LNCaP clone FGC (cell line): ENCODE results near the gene SYTL3.

Source experiments
- DNase-seq: peaks from one replicate; pipeline ENCODE4 v3.0.0-alpha.2; 2011; ENCODE audit warnings: low read depth
- H3K4me3 ChIP-seq: 2 replicates; pipeline ENCODE4 v1.5.1; 2011; ENCODE audit warnings: mild to moderate bottlenecking, low read depth, low read length, control low read depth
- TF ChIP-seq, protein P1 (sequence below): IDR thresholded peaks from 2 replicates; pipeline ENCODE4 v1.5.1; 2012; ENCODE audit warnings: mild to moderate bottlenecking; ENCODE audit not compliant: control insufficient read depth, insufficient read depth; ENCODE audit errors: extremely low read depth

SYTL3 gene

GRCh38 chr6:158772172-158772571 is 122.3 kb downstream of the SYTL3 start:
- DNase-seq = no peak
- TF ChIP-seq, protein P1, sequence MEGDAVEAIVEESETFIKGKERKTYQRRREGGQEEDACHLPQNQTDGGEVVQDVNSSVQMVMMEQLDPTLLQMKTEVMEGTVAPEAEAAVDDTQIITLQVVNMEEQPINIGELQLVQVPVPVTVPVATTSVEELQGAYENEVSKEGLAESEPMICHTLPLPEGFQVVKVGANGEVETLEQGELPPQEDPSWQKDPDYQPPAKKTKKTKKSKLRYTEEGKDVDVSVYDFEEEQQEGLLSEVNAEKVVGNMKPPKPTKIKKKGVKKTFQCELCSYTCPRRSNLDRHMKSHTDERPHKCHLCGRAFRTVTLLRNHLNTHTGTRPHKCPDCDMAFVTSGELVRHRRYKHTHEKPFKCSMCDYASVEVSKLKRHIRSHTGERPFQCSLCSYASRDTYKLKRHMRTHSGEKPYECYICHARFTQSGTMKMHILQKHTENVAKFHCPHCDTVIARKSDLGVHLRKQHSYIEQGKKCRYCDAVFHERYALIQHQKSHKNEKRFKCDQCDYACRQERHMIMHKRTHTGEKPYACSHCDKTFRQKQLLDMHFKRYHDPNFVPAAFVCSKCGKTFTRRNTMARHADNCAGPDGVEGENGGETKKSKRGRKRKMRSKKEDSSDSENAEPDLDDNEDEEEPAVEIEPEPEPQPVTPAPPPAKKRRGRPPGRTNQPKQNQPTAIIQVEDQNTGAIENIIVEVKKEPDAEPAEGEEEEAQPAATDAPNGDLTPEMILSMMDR = no peak
- H3K4me3 ChIP-seq = no peak overlapping the region

DNA sequence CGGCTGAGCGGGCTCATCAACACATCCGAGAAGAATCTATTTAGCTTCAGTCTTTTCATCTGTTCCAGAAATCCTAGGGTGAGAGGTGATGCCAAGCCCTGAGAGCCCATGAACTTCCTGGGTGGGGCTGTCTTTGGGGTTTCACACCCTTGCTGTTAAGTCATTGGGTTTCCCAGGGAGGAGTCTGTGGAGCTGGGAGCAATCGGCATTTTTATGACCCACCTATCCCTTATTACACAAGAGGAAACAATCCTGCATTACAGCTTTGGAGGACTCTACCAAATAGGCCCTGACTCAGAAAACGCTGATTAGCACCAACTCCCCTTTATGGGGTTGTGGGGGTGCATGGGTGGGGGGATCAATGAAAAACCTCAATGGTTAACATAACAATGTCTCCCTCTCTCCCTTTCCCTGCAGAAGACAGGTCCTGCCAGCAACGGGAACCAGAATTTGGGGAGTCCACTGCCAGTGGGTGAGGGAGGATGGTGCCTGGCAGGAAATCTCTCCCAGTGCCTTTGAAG is 123.1 kb downstream of the SYTL3 start:
- TF ChIP-seq, protein P1 = no peak
- DNase-seq = no peak
- H3K4me3 ChIP-seq = no peak overlapping the region

DNA sequence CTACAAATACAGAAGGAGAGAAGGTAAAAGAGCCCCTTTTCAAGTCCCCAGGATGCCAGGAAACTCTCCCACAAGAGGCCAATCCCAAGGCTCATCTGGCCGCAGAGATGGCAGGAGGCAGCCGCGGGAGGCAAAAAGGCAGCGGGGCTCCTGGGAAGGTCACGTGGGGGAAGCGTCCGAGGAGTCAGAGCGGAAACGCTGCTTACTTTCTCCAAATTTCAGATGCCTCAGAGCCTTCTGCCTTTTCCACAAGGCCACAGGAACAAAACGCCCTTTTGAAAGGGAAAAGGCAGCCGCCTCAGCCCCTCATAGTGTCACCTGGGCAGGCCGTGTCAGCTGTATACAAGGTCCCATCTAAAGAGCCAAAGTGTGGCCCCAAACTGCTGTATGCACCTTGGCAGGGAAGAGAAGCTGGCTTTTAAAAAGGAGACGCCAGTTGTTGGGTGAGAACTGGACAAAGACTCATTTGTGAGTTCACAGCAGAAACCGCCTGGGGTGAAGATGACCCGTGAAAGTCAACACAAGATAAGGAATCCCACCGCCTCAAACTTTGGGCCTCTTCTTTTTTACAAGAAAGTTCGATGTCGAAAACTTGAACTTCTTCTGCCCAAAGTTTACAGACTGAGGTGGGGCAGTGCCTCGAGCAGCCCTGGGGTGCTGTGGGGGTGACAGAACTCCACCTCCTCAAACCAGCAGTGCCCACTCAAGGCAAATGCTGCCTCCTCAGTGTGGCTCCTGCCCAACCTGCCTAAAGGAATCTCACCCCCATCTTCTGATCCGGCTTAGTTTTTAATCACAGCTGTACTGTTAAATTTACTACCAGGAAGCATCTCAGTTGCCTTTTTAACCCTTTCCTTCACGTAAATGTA is 124.0 kb downstream of the SYTL3 start:
- no peak overlapping the region for H3K4me3 ChIP-seq
- no peak for DNase-seq
- TF ChIP-seq, protein P1 = no peak

DNA sequence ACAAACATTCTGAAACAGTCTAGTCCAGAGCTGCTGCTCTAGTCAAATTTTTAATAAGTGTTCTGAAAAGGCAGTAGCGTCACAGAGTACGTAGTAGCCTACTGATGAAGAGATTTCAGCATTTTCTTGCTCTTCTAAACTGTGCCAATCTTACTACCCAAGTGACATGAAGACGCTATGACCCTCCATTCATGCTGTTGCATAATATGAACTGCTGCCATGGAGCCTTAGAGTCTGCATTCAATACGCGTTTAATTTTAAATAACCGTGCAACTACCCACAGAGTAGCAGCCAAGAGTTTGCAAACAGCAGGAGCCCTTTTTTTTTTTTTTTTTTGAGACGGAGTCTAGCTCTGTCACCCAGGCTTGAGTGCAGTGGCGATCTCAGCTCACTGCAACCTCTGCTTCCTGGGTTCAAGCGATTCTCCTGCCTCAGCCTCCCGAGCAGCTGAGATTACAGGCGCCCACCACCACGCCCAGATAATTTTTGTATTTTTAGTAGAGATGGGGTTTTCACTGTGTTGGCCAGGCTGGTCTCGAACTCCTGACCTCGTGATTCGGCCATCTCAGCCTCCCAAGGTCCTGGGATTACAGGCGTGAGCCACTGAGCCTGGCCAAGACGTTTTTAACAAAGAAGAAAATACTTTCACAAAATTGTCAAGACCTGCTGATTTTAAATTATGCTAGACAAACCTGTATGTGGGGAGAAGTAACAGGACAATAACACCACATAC is 125.0 kb downstream of the SYTL3 start:
- DNase-seq = no peak
- TF ChIP-seq, protein P1 = no peak
- no peak overlapping the region for H3K4me3 ChIP-seq

- H3K4me3 ChIP-seq = no peak overlapping the region
- no peak for DNase-seq
- TF ChIP-seq, protein P1 = no peak
Observed at GRCh38 chr6:158775832-158776231, 126.0 kb downstream of the SYTL3 start.

GRCh38 chr6:158776737-158777136 is 126.9 kb downstream of the SYTL3 start:
- no peak for DNase-seq
- no peak overlapping the region for H3K4me3 ChIP-seq
- TF ChIP-seq, protein P1 = no peak
